Activated CD8-positive, alpha-beta memory T cell treated with anti-CD3 and anti-CD28 coated beads, Interleukin-2, amount 50 U/mL, for 4 hours (primary cell): ENCODE results near the gene CFP.
"Not testable (repeated sequence)": the region's sequence is repeated elsewhere in the genome, so short reads cannot be mapped to it uniquely, and the experiment has no call there.

ENCODE experiments used
- DNase-seq: peaks from one replicate; pipeline ENCODE4 v3.0.0-alpha.2; 2020

Gene CFP

GRCh38 chrX:47637546-47638195 is 7.9 kb upstream of the CFP start:
- DNase-seq, result no peak

DNA sequence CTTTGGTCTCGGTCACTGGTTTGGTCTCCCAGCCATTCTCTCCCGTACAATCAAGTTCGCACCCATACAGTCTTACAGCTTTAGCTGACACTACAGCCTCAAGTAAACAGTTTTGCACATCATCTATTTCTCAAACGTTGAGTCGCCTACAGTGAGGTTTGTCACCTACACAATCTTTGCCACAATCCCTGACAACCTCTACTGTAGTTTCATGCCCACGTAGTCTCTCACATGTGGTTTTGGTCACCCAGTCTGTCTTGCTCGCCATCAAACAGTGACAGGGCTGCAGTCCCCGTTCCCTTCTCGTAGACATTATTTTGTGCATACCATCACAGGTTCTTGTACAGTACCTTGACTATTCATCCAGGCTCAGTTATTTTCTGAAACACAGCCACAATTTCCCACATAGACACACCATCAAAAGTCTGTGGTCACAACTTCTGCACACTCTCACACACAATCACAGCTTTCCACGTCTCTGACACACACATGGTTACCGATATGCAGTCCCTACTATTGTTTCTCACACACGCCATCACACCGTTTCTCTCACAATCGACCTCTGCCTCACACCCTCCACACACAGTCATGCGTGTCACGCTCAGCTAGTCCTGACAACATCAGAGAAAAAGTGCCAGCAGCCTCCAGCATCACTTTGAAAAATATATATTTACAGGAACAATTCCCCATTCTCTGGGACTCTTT is 5.3 kb upstream of the CFP start:
- DNase-seq, result no peak

DNA sequence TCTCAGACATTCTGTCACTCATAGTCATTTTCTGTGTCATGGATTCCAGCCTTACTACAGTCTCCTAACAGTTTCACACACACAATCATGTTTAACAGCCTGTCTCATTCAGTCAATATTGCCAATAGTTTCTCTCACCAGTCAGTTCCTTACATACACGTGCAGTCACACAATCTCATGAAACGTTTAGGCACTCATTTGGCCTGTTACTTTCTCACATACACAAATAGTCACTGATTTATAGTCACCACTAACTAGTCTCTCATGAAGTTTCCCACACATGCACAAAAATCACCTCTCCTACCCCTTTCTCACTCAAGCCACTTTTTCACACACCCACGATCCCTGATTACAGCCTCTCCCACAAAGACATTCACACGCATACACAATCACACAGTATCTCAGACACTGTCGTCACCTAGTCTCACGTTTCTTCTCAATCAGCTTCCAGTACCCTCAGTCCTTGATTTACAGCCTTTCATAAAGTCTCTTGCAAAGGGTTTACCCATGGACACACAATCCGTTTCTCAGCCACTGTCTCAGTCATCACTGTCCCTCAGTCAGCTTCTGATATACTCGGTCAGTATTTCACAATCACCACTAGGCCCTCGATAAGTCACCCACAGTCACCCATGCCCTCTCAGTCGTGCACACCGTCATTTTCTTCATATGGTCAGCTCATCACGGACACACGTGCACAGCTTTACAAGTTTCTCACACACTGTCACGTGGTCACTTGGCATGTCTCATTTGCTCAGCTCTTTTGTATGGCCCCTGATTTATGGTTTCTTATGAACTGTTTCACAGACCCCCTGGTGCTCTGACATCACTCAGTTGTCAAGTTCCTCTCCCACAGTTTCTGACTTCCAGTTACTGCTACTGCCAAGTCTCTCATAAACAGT is 4.2 kb upstream of the CFP start:
- DNase-seq, result no peak

- DNase-seq, result no peak
Measured at GRCh38 chrX:47632666-47633065, 2.9 kb upstream of the CFP start.

GRCh38 chrX:47631676-47632075 is 1.9 kb upstream of the CFP start:
- DNase-seq, result no peak

- DNase-seq, result no peak
Measured at GRCh38 chrX:47628982-47629381, 748 bp downstream of the CFP start.

DNA sequence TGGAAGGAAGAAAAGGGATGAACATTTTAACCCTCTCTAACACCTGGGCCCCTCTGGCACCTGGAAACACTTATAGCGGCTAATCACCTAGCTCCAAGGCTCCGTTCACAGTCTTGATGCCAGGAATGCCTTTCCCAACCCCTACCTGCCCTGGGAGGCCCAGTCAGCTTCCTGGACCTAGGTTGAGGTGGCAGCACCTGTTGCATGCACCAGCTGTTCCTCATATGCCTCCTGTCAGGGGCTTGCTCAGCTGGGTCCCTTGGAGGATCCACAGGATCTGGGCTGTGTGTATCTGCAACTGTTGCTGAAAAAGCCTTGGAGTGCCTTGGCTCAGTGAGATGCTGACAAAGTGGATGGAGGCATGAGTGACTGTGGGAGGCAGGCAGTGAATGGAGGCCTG is 4.4 kb downstream of the CFP start:
- DNase-seq, result no peak

DNA sequence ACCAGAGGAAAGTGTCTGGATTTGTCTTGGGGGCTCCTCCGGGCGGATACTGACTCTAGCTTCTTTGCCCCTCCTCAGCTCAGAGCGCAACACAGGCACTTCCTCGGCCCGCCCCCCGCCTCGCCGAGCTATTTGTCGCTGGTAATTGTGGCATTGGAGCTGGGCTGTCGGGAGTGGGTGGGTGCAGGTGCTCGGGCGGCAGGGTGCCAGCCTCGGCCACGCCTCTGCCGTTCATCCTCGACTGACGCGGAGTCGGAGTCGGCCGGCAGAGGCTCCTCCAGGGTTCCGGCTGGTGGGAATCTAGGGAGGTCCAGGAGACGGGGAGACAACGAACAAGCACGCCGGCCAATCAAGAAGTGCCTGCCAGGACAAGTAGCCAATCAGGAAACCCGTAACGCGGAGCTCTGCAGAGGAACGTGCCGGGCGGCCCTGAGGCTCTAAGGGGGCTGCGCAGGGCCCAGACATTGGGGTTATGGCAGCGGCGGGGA is 6.1 kb downstream of the CFP start:
- peak; percentile 41 for DNase-seq

- DNase-seq, result no peak
Measured at GRCh38 chrX:47621851-47622250, 7.9 kb downstream of the CFP start.

DNA sequence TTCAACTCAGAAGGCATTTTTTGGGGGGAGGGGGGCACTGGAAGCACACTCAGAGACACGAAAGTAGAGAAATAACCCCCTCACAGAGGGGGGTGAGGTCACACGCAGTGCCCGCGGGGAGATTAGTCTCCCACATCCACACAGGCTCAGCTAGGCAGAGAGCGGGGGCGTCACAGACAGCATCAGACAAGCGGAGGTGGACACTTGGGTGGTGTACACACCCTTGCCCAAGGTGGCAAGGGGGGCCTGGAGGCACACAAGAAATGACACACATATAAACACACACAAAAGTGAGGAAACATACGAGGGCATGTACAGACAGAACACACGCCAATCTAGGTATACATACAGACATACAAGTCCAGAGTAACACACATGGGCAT is 9.4 kb downstream of the CFP start:
- DNase-seq, result no peak

DNA sequence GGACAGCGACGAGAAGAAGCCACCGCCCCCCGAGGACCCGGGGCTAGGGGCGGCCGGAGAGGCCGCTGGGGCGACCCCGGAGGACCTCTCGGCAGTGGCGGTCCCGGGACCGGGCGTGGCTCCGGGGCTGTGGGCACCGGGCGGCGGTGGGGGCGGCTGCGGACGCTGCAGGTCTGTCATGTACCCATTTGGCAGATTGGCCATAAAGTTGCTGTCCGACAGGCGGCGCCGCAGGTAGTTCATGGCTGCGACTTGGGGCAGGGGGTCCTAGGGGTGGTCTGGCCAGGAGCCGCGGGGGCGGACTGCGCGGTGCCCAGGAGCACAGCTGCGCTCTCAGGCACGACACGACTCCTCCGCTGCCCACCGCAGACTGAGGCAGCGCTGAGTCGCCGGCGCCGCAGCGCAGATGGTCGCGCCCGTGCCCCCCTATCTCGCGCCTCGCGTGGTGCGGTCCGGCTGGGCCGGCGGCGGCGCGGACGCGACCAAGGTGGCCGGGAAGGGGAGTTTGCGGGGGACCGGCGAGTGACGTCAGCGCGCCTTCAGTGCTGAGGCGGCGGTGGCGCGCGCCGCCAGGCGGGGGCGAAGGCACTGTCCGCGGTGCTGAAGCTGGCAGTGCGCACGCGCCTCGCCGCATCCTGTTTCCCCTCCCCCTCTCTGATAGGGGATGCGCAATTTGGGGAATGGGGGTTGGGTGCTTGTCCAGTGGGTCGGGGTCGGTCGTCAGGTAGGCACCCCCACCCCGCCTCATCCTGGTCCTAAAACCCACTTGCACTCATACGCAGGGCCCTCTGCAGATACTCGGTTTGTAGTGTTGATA is 10.0 kb downstream of the CFP start, which contains the start of gene SYN1:
Gene SYN1, minus strand, starts transcription at position 372 of the 817 bp plus-strand sequence. Its CDS starts 129 bp downstream, at position 243.
- peak; percentile 81 for DNase-seq

- DNase-seq, result no peak
Measured at GRCh38 chrX:47618923-47619485, 10.7 kb downstream of the CFP start.

GRCh38 chrX:47614618-47615017 is 15.1 kb downstream of the CFP start:
- no peak for DNase-seq

GRCh38 chrX:47613082-47613481 is 16.6 kb downstream of the CFP start:
- no peak for DNase-seq

- DNase-seq, result no peak
Measured at GRCh38 chrX:47612418-47612817, 17.3 kb downstream of the CFP start.

DNA sequence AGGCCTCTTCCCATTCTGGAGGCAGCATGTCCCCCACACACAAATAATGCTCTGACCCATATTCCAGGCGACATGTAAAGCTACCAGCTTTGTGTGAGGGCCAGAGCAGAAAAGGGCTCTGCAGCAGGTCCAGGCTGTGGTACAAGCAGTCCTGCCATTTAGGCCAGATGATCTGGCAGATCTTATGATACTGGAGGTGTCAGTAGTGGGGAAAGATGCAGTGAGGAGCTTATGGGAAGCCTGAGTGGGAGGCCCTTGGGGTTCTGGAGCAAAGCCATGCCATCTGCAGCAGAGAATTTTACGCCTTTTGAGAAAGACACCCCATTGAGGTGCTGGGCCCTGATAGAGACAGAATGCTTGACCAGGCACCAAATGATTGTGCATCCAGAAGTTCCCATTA is 17.8 kb downstream of the CFP start:
- DNase-seq, result no peak

GRCh38 chrX:47611489-47611888 is 18.2 kb downstream of the CFP start:
- no peak for DNase-seq

DNA sequence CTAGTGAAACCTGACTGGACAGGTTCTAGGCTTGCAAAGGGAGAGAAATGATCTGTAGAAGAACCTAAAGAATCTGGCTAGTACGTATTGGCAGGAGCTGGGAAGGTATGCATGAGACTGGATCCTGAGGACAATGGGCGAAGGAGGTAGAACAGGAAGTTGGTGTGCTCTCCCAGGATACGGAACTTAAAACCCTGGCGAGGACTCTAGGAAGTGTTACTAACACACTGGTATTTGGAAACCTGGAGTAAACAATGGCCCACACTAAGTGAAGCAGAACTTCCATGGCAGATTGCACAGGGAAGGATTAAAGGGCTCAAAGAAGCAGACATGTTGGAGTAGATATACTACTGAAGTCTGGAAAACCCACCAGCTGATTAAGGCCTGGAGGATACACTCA is 19.2 kb downstream of the CFP start:
- DNase-seq, result no peak

DNA sequence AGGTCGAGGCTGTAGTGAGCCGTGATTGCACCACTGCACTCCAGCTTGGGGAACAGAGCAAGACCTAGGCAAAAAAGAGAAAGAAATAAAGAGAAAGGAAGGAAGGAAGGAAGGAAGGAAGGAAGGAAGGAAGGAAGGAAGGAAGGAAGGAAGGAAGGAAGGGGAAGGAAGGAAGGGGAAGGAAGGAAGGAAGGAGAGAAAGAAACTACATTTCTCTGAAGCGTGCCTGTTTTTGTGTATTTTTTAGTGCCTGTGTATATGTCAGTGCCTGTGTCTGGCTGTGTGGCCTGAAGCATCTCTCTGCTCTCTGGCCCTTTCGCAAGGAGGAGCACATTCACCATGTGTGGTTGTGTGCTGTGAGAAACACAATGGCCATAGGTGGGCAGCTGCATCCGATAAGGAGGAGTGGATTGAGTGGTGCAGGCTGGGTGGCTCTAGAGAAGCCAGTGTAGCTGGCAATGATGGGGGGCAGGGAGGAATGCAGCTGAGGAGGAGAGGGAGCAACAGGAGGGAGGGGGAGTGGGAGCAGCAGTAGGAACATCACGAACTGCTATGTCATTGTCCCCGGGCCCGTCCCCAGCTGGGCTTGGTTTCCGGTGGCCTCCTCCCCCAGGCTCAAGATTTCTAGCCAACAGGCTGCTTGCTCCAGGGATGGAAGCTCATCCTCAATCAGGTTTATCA is 21.5 kb downstream of the CFP start:
- DNase-seq, result no peak

- no peak for DNase-seq
Measured at GRCh38 chrX:47607091-47607490, 22.6 kb downstream of the CFP start.

DNA sequence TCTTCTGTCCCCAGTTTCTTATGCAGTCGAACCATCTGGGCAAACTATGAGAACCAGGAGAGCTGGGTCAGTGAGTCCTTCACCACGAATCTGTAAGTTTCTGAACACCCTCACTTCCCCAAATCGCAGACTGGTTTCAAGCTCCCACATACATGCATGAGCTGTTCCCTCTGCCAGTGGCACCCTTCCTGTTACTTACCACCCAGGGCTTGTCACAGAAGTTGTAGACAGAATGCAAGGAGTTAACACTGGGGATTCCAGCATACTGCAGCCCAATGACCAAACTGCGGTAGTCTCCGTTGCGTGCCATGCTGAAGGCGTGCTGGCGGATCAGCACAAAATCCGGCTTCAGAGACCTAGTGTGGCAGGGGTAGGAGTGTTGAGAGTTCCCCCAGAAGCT is 24.7 kb downstream of the CFP start:
- DNase-seq, result no peak

GRCh38 chrX:47603125-47603524 is 26.6 kb downstream of the CFP start:
- not testable (repeated sequence) for DNase-seq
